ENCODE results near the gene TLE7. TPM values are rescaled to one million over a fixed set of nuclear protein-coding genes. Genes with fewer than 3 reads are reported as not detected.

TLE7 gene
- total RNA-seq, 6 donors from 2014 or later, result not detected

GRCh38 chr16:71436473-71436872 is 5.4 kb downstream of the TLE7 start:
- H3K4me3 ChIP-seq, result no peak overlapping the region
- TF ChIP-seq POLR2AphosphoS5 (IDR thresholded peaks at IDR 0.05) (no peak), POLR2A (IDR thresholded peaks at IDR 0.05) (no peak), CTCF (IDR thresholded peaks at IDR 0.05) (no peak), EP300 (IDR thresholded peaks at IDR 0.05) (no peak)
- no peak for DNase-seq
- H3K36me3 ChIP-seq, result no peaks in the 10 kb centered on the region
- 71 to 87% methylated on average over 6 to 7 of the region's 7 CpGs for WGBS, 2 donors
- H3K9me3 ChIP-seq, result peaks cover 0 to 5% (median under 1%) of the 10 kb centered on the region in 4 donors
- no peak for ATAC-seq (ENCODE audit: low FRiP score in 2 of 2)
- H3K27me3 ChIP-seq, result no peaks in the 10 kb centered on the region
- no peak overlapping the region for H3K27ac ChIP-seq
- H3K4me1 ChIP-seq, result no peaks in the 10 kb centered on the region

DNA sequence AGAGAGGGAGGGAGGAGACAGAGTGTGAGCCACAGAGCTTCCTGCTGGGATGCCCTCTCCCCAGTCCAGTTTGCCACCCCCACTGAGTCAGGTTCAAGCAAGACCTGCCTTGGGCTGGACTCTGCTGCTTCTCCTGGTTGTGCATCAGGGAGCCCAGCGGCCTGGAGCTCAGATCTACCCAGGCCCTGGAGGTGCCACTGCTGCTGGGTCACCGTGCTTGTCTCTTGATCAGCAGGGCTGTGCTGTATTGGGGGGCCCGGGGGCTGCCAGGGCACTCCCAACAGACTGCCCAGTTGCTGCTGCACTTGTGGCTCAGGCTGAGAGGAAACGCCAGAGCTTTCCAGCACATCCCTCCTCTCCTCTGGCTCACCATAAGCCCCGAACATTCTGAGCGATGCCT is 8.9 kb downstream of the TLE7 start:
- H3K4me1 ChIP-seq, result no peaks in the 10 kb centered on the region
- H3K4me3 ChIP-seq, result no peak overlapping the region
- DNase-seq, result peak in 1 of 2 donors; percentile 38
- no peak for TF ChIP-seq POLR2A (IDR thresholded peaks at IDR 0.05)
- TF ChIP-seq CTCF (IDR thresholded peaks at IDR 0.05), result no peak
- no peak for TF ChIP-seq EP300 (IDR thresholded peaks at IDR 0.05)
- TF ChIP-seq POLR2AphosphoS5 (IDR thresholded peaks at IDR 0.05), result no peak
- ATAC-seq (ENCODE audit: low FRiP score in 2 of 2), result no peak
- 80 to 89% methylated on average over 3 to 6 of the region's 6 CpGs for WGBS, 2 donors
- H3K27ac ChIP-seq, result no peak overlapping the region
- H3K27me3 ChIP-seq, result no peaks in the 10 kb centered on the region
- no peaks in the 10 kb centered on the region for H3K36me3 ChIP-seq
- no peaks in the 10 kb centered on the region for H3K9me3 ChIP-seq

DNA sequence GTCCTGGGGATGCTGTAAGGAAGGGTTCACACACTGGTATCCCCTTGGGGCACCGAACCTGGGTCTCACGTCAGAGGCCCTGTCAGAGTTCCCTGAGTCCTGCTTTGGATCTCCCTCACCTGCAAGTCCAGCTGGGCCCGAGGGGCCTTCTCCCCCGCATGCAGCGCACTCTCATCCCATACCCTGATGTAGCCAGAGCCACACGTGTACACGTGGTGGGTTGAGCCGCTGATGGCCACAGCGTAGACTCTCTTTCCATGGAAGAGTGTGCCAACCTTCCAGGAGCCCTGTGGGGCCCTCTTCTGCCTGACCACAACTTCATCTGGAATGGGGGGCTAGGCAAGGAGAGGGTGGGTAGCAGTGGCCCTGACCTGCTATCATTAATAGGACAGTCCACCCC is 9.9 kb downstream of the TLE7 start:
- no peak overlapping the region for H3K27ac ChIP-seq
- DNase-seq, result peak in 1 of 2 donors; percentile 46
- H3K4me1 ChIP-seq, result no peaks in the 10 kb centered on the region
- 95 to 98% methylated on average over 6 to 7 of the region's 9 CpGs for WGBS, 2 donors
- no peak overlapping the region for H3K4me3 ChIP-seq
- TF ChIP-seq POLR2A (IDR thresholded peaks at IDR 0.05), result no peak
- TF ChIP-seq POLR2AphosphoS5 (IDR thresholded peaks at IDR 0.05), result no peak
- TF ChIP-seq EP300 (IDR thresholded peaks at IDR 0.05), result no peak
- no peak for TF ChIP-seq CTCF (IDR thresholded peaks at IDR 0.05)
- no peaks in the 10 kb centered on the region for H3K36me3 ChIP-seq
- H3K9me3 ChIP-seq, result no peaks in the 10 kb centered on the region
- ATAC-seq (ENCODE audit: low FRiP score in 2 of 2), result peak in 1 of 2 donors; percentile 7
- H3K27me3 ChIP-seq, result no peaks in the 10 kb centered on the region

DNA sequence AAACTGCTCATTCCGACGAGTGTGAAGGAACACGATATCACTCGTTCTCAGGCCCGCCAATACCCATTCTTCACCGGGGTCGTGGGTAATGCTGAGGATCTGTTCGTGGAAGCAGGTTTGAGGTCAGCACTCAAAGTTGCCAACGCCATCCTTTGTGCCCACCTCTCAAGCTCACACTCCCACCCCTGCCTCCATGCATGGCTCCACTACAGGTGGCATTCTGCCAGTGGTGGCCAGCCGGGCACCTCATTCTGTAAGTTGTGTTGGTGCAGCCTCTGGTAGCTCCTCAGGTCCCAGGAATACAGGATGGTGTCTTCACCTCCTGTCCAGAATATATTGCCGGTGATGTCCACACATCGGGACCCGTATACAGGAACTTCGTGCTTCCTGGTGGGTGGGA is 10.7 kb downstream of the TLE7 start:
- TF ChIP-seq POLR2A (IDR thresholded peaks at IDR 0.05) (no peak), EP300 (IDR thresholded peaks at IDR 0.05) (no peak), CTCF (IDR thresholded peaks at IDR 0.05) (no peak), POLR2AphosphoS5 (IDR thresholded peaks at IDR 0.05) (no peak)
- Histone ChIP-seq H3K27me3 (peaks cover 0 to under 1% (median 0%) of the 10 kb centered on the region in 4 donors), H3K36me3 (no peaks in the 10 kb centered on the region), H3K4me1 (peaks cover 0 to 5% (median 0%) of the 10 kb centered on the region in 4 donors), H3K27ac (no peak overlapping the region), H3K4me3 (no peak overlapping the region), H3K9me3 (no peaks in the 10 kb centered on the region)
- DNase-seq, result no peak
- no peak for ATAC-seq (ENCODE audit: low FRiP score in 2 of 2)
- 87 to 88% methylated on average over 13 to 14 of the region's 14 CpGs for WGBS, 2 donors

DNA sequence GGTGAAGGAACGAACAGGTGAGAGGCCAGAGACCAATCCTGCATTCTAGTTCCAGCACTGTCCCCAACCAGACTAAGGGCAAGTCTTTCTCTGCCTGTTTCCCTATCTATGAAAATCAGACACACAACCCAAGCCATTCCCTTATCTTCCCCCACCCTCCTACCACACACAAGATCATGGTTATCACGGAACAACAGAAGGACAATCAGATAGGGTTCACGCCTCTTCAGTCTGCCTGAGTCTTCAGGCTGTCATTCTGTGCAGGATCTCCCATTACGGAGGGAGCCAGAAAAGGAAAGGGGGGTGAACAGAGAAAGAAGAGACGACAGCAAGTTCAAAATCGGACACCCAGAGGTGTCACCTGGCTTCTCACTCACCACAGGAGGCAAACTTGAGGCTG is 11.1 kb downstream of the TLE7 start:
- no peak for DNase-seq

More for the DNA sequence above, 11.1 kb downstream of the TLE7 start:
- Histone ChIP-seq H3K4me1 (peaks cover 0 to 9% (median 0%) of the 10 kb centered on the region in 4 donors), H3K36me3 (no peaks in the 10 kb centered on the region), H3K4me3 (no peak overlapping the region), H3K27me3 (peaks cover 0 to 5% (median 2%) of the 10 kb centered on the region in 4 donors), H3K27ac (no peak overlapping the region), H3K9me3 (no peaks in the 10 kb centered on the region)
- TF ChIP-seq POLR2AphosphoS5 (IDR thresholded peaks at IDR 0.05), result no peak
- no peak for TF ChIP-seq EP300 (IDR thresholded peaks at IDR 0.05)
- no peak for TF ChIP-seq POLR2A (IDR thresholded peaks at IDR 0.05)
- no peak for TF ChIP-seq CTCF (IDR thresholded peaks at IDR 0.05)
- whole genome bisulfite sequencing, 2 donors, result 65% methylated on average over 6 of the region's 6 CpGs
- no peak for ATAC-seq (ENCODE audit: low FRiP score in 2 of 2)
